A549 (cell line): ENCODE data around the gene CDYL. TPM values are rescaled to one million over a fixed set of nuclear protein-coding genes. Genes with fewer than 3 reads are reported as not detected.
A peak's percentile ranks its signal among the peaks of the same experiment; 100 is the strongest.

Experiments used
- ATAC-seq, 2 experiments: fragments of 200-7000 bp in 1 of 2; fragments of >200 bp in 1 of 2; cut with Nextera tagmentation in 1 of 2; cut with Tn5 transposase in 1 of 2; 3 replicates each; pipeline versions ENCODE4 v1.8.0 to v1.9.1; 2018 to 2020; ENCODE audit warnings: mild to moderate bottlenecking in 1 of 2, moderate library complexity in 1 of 2
- CTCF ChIA-PET: fragments of 300-600 bp; sonication (Branson Sonifier 250); formaldehyde crosslinking; extraction: SDS; loops from one replicate; lab custom pipeline; 2021; ENCODE audit warnings: antibody characterized with exemption, inconsistent platforms; lab: Yijun Ruan, JAX
- POLR2A ChIA-PET: fragments of 350-600 bp; formaldehyde crosslinking; extraction: SDS; loops from one replicate; lab custom pipeline; 2021; ENCODE audit warnings: antibody characterized with exemption, inconsistent platforms; lab: Yijun Ruan, JAX
- DNase-seq, 2 experiments: peaks; one replicate each; pipeline versions ENCODE4 v3.0.0 to v3.0.0-alpha.2; 2011 to 2016; ENCODE audit warnings: low read depth in 1 of 2, low spot score in 1 of 2
- FAIRE-seq: peaks from 2 replicates; lab custom pipeline; 2011; peaks lifted over from hg19 to GRCh38; lab: Jason Lieb, UNC
- H3K27ac ChIP-seq, 2 experiments: fragments of >200 bp; sonication (Bioruptor Twin); formaldehyde crosslinking; 3 replicates each; pipeline ENCODE4 v1.5.1; 2016 to 2017
- H3K4me1 ChIP-seq: fragments of >200 bp; sonication (Bioruptor Twin); formaldehyde crosslinking; 3 replicates; pipeline ENCODE4 v1.6.1; 2016
- H3K4me2 ChIP-seq: fragments of >200 bp; sonication (Bioruptor Twin); formaldehyde crosslinking; 3 replicates; pipeline ENCODE4 v1.6.1; 2016
- H3K4me3 ChIP-seq: fragments of >200 bp; sonication (Bioruptor Twin); formaldehyde crosslinking; 3 replicates; pipeline ENCODE4 v1.5.1; 2016
- H3K9me3 ChIP-seq: fragments of >200 bp; sonication (Bioruptor Twin); formaldehyde crosslinking; 3 replicates; pipeline ENCODE4 v1.6.1; 2016
- CBX8 ChIP-seq: fragments of 200-600 bp; sonication (generic); IDR thresholded peaks from 2 replicates; pipeline ENCODE4 v1.6.1; 2016
- EHF ChIP-seq: fragments of 250-450 bp; sonication (Bioruptor Pico); IDR thresholded peaks from 2 replicates; pipeline ENCODE4 v1.5.0; 2020; ENCODE audit warnings: mild to moderate bottlenecking
- EP300 ChIP-seq, 2 experiments: fragments of >200 bp; sonication (Bioruptor Twin); formaldehyde crosslinking; IDR thresholded peaks; 2 replicates in 1 of 2; 3 replicates in 1 of 2; pipeline ENCODE4 v1.6.1; 2016 to 2017
- FOSB ChIP-seq: fragments of 250-450 bp; sonication (Bioruptor Pico); IDR thresholded peaks from 2 replicates; pipeline ENCODE4 v1.5.0; 2020; ENCODE audit warnings: mild to moderate bottlenecking, moderate library complexity
- FOSL2 ChIP-seq, 2 experiments: fragments of 450-650 bp in 1 of 2; fragments of >200 bp in 1 of 2; sonication (Bioruptor Twin) in 1 of 2; formaldehyde crosslinking; IDR thresholded peaks; 2 replicates each; pipeline versions ENCODE4 v1.5.0 to v1.6.1; 2016 to 2020; ENCODE audit warnings: mild to moderate bottlenecking in 1 of 2, moderate library complexity in 1 of 2
- FOXS1 ChIP-seq: fragments of 250-450 bp; sonication (Bioruptor Pico); IDR thresholded peaks from 2 replicates; pipeline ENCODE4 v1.5.0; 2020; ENCODE audit warnings: mild to moderate bottlenecking, moderate library complexity
- GATA3 ChIP-seq: IDR thresholded peaks from 2 replicates; pipeline ENCODE4 v1.6.1; 2012; ENCODE audit warnings: borderline replicate concordance
- HDAC2 ChIP-seq: fragments of 200-600 bp; sonication (generic); IDR thresholded peaks from 2 replicates; pipeline ENCODE4 v1.6.1; 2016
- HOXA7 ChIP-seq: fragments of 250-450 bp; sonication (Bioruptor Pico); IDR thresholded peaks from 2 replicates; pipeline ENCODE4 v1.5.0; 2020; ENCODE audit warnings: mild to moderate bottlenecking, moderate library complexity
- HOXB13 ChIP-seq: fragments of 250-450 bp; sonication (Bioruptor Pico); IDR thresholded peaks from 2 replicates; pipeline ENCODE4 v1.5.0; 2020; ENCODE audit warnings: low read depth, mild to moderate bottlenecking, moderate library complexity
- HOXB5 ChIP-seq: fragments of 250-450 bp; sonication (Bioruptor Pico); IDR thresholded peaks from 2 replicates; pipeline ENCODE4 v1.5.0; 2020; ENCODE audit warnings: mild to moderate bottlenecking, moderate library complexity
- KDM1A ChIP-seq: fragments of 200-600 bp; sonication (generic); IDR thresholded peaks from 2 replicates; pipeline ENCODE4 v1.6.1; 2016; ENCODE audit warnings: low read depth, mild to moderate bottlenecking
- MAFK ChIP-seq: fragments of 450-650 bp; IDR thresholded peaks from 2 replicates; pipeline ENCODE4 v1.6.1; 2014; ENCODE audit not compliant: partially characterized antibody
- MAZ ChIP-seq: fragments of 150-350 bp; IDR thresholded peaks from 2 replicates; pipeline ENCODE4 v1.6.1; 2014; ENCODE audit warnings: antibody characterized with exemption, low read depth, low read length, borderline replicate concordance
- PHF8 ChIP-seq: fragments of 200-600 bp; sonication (generic); IDR thresholded peaks from 2 replicates; pipeline ENCODE4 v1.6.1; 2016; ENCODE audit warnings: low read depth, mild to moderate bottlenecking, antibody characterized with exemption, moderate library complexity, borderline replicate concordance
- RAD21 ChIP-seq, 2 experiments: fragments of >200 bp in 1 of 2; sonication (Bioruptor Twin) in 1 of 2; formaldehyde crosslinking in 1 of 2; IDR thresholded peaks in 1 of 2; conservative IDR thresholded peaks in 1 of 2; 2 replicates in 1 of 2; 3 replicates in 1 of 2; pipeline ENCODE4 v1.6.1; 2012 to 2018; ENCODE audit warnings: inconsistent platforms in 1 of 2
- RFX5 ChIP-seq: fragments of 450-650 bp; IDR thresholded peaks from 2 replicates; pipeline ENCODE4 v1.7.1; 2014; ENCODE audit warnings: antibody characterized with exemption, mild to moderate bottlenecking, moderate library complexity
- RNF2 ChIP-seq: fragments of 200-600 bp; sonication (generic); IDR thresholded peaks from 2 replicates; pipeline ENCODE4 v1.6.1; 2016; ENCODE audit warnings: low read depth, mild to moderate bottlenecking, antibody characterized with exemption, moderate library complexity, borderline replicate concordance
- SMC3 ChIP-seq: fragments of >200 bp; sonication (Bioruptor Twin); formaldehyde crosslinking; IDR thresholded peaks from 3 replicates; pipeline ENCODE4 v1.6.1; 2018; ENCODE audit warnings: inconsistent platforms
- SREBF2 ChIP-seq: fragments of 450-650 bp; IDR thresholded peaks from 2 replicates; pipeline ENCODE4 v1.6.1; 2014; ENCODE audit warnings: mild to moderate bottlenecking, moderate library complexity
- ZFP36 ChIP-seq: fragments of 450-650 bp; IDR thresholded peaks from 2 replicates; pipeline ENCODE4 v1.6.1; 2014; ENCODE audit warnings: borderline replicate concordance; ENCODE audit not compliant: partially characterized antibody
- ZNF302 ChIP-seq: fragments of 250-450 bp; sonication (Bioruptor Pico); IDR thresholded peaks from 2 replicates; pipeline ENCODE4 v1.9.0; 2021; ENCODE audit warnings: inconsistent platforms, mild to moderate bottlenecking, moderate library complexity
- WGBS: methylation state at CpG from one replicate; pipeline ENCODE4 v1.1.6; 2017; ENCODE audit errors: missing lambda C conversion rate; 5-methylcytosine and 5-hydroxymethylcytosine counted together
- polyA plus RNA-seq, 4 experiments: library from polyadenylated mRNA; depleted of rRNA in 3 of 4; stranded (reverse); fragments of >200 nt; fragmentation: RNase III in 1 of 4; extraction: RNeasy Plus Mini Kit Qiagen cat#74134 plus additional on column Dnase treatment in 1 of 4; gene quantifications; 2 replicates in 3 of 4; 3 replicates in 1 of 4; pipeline ENCODE4 v1.2.3, GENCODE V29; 2011 to 2017
- TF ChIP-seq, protein P1 (sequence below): fragments of 250-450 bp; sonication (Bioruptor Pico); IDR thresholded peaks from 2 replicates; pipeline ENCODE4 v1.5.0; 2020; ENCODE audit warnings: low read depth, mild to moderate bottlenecking, moderate library complexity
- TF ChIP-seq, protein P2 (sequence below): fragments of 250-450 bp; sonication (Bioruptor Pico); IDR thresholded peaks from 2 replicates; pipeline ENCODE4 v1.5.0; 2021; ENCODE audit warnings: mild to moderate bottlenecking, moderate library complexity, borderline replicate concordance
- TF ChIP-seq, protein P3 (sequence below): fragments of 450-650 bp; IDR thresholded peaks from 2 replicates; pipeline ENCODE4 v1.6.1; 2014; ENCODE audit warnings: antibody characterized with exemption
- TF ChIP-seq, protein P4 (sequence below): fragments of >200 bp; sonication (Bioruptor Twin); formaldehyde crosslinking; IDR thresholded peaks from 3 replicates; pipeline ENCODE4 v1.5.1; 2016

The CDYL gene
- polyA plus RNA-seq, 2 of the 4 experiments (the other 2 are of a cell fraction) = 18.6 to 42.7 TPM

DNA sequence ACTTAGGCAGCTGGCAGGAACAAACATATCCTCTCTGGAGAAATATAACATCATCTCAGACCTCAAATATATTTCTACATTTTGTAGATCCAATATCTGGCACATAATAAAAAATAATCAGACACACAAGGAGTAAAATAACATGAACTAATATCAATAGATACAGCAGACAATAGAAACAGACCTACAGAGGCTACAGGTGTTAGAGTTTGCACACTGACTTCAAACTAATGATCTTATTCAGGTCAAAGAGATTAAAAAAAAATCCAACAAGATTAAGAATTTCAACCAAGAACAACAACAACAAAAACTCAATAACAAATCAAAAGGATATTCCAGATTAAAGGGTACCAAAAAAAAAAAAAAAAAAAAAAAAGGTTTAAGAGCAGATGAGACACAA, 13.9 kb upstream of the CDYL start:
- H3K4me1 ChIP-seq = no peaks in the 10 kb centered on the region
- no peak for ATAC-seq
- no peak for TF ChIP-seq EP300 (IDR thresholded peaks at IDR 0.05)
- TF ChIP-seq SREBF2 = no peak
- no peak for TF ChIP-seq FOSL2 (IDR thresholded peaks at IDR 0.05)
- no peak for TF ChIP-seq FOSL2 (CRISPR knock-in tag; IDR thresholded peaks at IDR 0.05)
- H3K4me3 ChIP-seq = no peak overlapping the region
- FAIRE-seq = no peak
- H3K4me2 ChIP-seq = no peak overlapping the region
- POLR2A ChIA-PET = no interaction called here
- no peak overlapping the region for H3K27ac ChIP-seq
- CTCF ChIA-PET = no interaction called here
- peaks cover 13% of the 10 kb centered on the region; the same call in 1 of the 3 replicates for H3K9me3 ChIP-seq
- DNase-seq = no peak

DNA sequence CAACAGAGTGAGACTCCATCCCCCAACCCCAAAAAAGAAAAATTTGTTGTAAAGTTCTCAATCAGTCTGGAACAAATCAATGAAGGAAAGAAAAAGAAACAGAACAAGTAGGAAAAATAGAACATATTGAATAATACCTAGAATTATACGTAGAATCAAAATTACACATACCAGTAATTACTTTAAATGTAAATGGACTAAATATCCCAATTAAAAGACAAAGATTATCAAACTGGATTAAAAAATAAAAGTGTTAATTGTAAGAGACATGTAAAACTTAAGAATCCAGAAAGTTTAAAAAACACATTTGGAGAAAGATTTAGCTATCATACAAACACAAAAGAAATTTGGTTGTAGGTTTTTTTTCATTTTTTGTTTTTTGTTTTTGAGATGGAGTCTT, 12.3 kb upstream of the CDYL start:
- H3K4me2 ChIP-seq = no peak overlapping the region
- H3K27ac ChIP-seq = no peak overlapping the region
- 75% methylated on average over 1 of the region's 1 CpG for WGBS
- H3K4me3 ChIP-seq = no peak overlapping the region
- ATAC-seq (no peak), FAIRE-seq (no peak), DNase-seq (no peak)
- POLR2A ChIA-PET = no interaction called here
- peaks cover 13% of the 10 kb centered on the region; the same call in 1 of the 3 replicates for H3K9me3 ChIP-seq
- CTCF ChIA-PET = no interaction called here
- TF ChIP-seq HDAC2 (no peak), HOXA7 (CRISPR knock-in tag) (no peak), KDM1A (no peak), GATA3 (no peak), SMC3 (no peak), RNF2 (no peak), PHF8 (no peak), MAZ (no peak), EHF (CRISPR knock-in tag) (no peak), CBX8 (no peak), ZNF302 (no peak)
- TF ChIP-seq, protein P1, sequence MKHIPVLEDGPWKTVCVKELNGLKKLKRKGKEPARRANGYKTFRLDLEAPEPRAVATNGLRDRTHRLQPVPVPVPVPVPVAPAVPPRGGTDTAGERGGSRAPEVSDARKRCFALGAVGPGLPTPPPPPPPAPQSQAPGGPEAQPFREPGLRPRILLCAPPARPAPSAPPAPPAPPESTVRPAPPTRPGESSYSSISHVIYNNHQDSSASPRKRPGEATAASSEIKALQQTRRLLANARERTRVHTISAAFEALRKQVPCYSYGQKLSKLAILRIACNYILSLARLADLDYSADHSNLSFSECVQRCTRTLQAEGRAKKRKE = no peak
- TF ChIP-seq, protein P2, sequence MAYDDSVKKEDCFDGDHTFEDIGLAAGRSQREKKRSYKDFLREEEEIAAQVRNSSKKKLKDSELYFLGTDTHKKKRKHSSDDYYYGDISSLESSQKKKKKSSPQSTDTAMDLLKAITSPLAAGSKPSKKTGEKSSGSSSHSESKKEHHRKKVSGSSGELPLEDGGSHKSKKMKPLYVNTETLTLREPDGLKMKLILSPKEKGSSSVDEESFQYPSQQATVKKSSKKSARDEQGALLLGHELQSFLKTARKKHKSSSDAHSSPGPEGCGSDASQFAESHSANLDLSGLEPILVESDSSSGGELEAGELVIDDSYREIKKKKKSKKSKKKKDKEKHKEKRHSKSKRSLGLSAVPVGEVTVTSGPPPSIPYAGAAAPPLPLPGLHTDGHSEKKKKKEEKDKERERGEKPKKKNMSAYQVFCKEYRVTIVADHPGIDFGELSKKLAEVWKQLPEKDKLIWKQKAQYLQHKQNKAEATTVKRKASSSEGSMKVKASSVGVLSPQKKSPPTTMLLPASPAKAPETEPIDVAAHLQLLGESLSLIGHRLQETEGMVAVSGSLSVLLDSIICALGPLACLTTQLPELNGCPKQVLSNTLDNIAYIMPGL (CRISPR knock-in tag) = no peak
- no peaks in the 10 kb centered on the region for H3K4me1 ChIP-seq

DNA sequence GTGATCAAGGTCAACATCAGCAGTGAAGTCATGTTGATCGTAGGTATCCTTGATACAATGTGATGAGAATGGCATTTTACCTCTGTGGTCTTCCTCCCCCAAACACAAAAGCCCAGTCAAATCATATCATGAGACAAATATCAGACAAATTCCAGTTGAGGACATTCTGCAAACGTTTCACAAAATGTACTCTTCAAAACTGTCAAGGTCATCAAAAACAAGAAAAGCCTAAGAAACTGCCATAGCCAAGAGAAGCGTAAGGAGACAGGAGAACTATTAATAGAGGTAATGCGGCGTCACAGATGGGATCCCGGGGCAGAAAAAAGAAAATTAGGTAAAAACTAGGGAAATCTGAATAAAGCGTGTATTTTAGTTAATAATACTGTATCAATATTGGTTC, 7.4 kb upstream of the CDYL start:
- H3K9me3 ChIP-seq = no peaks in the 10 kb centered on the region; the same call in 2 of the 3 replicates
- FAIRE-seq (no peak), DNase-seq (no peak), ATAC-seq (no peak)
- ChIA-PET CTCF (no interaction called here), POLR2A (no interaction called here)
- H3K4me1 ChIP-seq = no peaks in the 10 kb centered on the region
- no peak overlapping the region for H3K4me3 ChIP-seq
- peak; percentile 76 for TF ChIP-seq MAFK
- TF ChIP-seq, protein P3, sequence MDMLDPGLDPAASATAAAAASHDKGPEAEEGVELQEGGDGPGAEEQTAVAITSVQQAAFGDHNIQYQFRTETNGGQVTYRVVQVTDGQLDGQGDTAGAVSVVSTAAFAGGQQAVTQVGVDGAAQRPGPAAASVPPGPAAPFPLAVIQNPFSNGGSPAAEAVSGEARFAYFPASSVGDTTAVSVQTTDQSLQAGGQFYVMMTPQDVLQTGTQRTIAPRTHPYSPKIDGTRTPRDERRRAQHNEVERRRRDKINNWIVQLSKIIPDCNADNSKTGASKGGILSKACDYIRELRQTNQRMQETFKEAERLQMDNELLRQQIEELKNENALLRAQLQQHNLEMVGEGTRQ = no peak
- H3K27ac ChIP-seq = no peak overlapping the region
- 76% methylated on average over 7 of the region's 7 CpGs for WGBS
- no peak overlapping the region for H3K4me2 ChIP-seq

DNA sequence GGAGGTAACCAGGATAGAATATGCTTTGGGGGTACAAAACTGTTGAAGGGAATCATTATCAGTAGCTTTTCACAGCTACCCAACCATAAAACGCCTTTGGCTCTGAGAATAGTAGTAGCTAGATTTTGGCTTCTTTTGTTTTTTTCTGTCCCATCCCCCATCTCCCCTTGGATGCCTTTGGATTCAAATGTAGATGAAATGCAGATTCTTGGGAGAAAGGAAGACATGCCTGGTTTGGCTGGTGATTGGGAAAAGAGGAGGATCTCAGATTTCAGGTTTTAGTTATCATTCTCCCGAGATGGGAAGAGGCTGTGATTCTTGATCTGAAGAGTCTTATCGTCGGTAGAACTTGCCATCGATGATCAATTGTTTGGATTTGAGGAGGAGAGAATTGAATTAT, 3.5 kb upstream of the CDYL start:
- 96% methylated on average over 5 of the region's 5 CpGs for WGBS
- no peak for FAIRE-seq

More for the DNA sequence above, 3.5 kb upstream of the CDYL start:
- POLR2A ChIA-PET = no interaction called here
- no peak for ATAC-seq
- TF ChIP-seq HDAC2 = no peak
- no peak for TF ChIP-seq ZFP36
- TF ChIP-seq EHF (CRISPR knock-in tag) = no peak
- TF ChIP-seq HOXB13 (CRISPR knock-in tag) = no peak
- TF ChIP-seq PHF8 = no peak
- TF ChIP-seq CBX8 = no peak
- no peak for TF ChIP-seq HOXB5
- TF ChIP-seq RFX5 = no peak
- no peak for TF ChIP-seq RAD21 (conservative IDR thresholded peaks at IDR 0.05 in 1 of 2, IDR thresholded peaks at IDR 0.05 in 1 of 2)
- no peak for TF ChIP-seq FOXS1
- no peak for TF ChIP-seq MAFK
- no peak for TF ChIP-seq FOSB
- TF ChIP-seq, protein P4, sequence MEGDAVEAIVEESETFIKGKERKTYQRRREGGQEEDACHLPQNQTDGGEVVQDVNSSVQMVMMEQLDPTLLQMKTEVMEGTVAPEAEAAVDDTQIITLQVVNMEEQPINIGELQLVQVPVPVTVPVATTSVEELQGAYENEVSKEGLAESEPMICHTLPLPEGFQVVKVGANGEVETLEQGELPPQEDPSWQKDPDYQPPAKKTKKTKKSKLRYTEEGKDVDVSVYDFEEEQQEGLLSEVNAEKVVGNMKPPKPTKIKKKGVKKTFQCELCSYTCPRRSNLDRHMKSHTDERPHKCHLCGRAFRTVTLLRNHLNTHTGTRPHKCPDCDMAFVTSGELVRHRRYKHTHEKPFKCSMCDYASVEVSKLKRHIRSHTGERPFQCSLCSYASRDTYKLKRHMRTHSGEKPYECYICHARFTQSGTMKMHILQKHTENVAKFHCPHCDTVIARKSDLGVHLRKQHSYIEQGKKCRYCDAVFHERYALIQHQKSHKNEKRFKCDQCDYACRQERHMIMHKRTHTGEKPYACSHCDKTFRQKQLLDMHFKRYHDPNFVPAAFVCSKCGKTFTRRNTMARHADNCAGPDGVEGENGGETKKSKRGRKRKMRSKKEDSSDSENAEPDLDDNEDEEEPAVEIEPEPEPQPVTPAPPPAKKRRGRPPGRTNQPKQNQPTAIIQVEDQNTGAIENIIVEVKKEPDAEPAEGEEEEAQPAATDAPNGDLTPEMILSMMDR = no peak
- TF ChIP-seq, all 56 proteins: peak for 0
- no peaks in the 10 kb centered on the region for H3K4me1 ChIP-seq
- CTCF ChIA-PET = no interaction called here
- no peak overlapping the region for H3K4me3 ChIP-seq
- DNase-seq = no peak
- H3K9me3 ChIP-seq = no peaks in the 10 kb centered on the region
- H3K27ac ChIP-seq = no peak overlapping the region
- H3K4me2 ChIP-seq = no peak overlapping the region
